Measurements from ENCODE around the gene PLK2. TPM values are rescaled to one million over a fixed set of nuclear protein-coding genes. Genes with fewer than 3 reads are reported as not detected.

PLK2 gene
- total and polyA plus RNA-seq, 2 of the 8 experiments (the other 6 are each of a cell fraction or from before 2014, with no cell fraction given): 5.8 to 20.6 TPM

DNA sequence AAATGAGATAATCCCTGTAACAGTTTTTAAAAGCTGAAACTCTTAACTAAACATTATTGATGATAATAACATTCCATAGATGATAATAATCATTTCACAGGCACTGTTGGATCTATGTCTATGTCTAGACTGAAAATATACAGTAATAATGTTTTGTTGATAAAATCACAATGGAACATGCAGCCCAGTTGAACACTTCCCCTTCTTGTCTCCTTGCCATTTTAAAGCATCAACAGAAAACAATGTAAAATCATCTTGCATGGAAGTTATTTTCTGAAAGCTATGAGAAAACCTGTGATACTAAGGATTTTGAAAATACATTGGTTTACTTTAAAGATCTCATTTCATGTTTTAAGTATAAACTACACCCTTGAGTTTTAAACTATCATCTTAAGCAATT, 33.3 kb upstream of the PLK2 start:
- Histone ChIP-seq H3K79me2 (ENCODE audit: control insufficient read depth in 1 of 2, insufficient read depth in 2 of 2, low read length in 2 of 2) (no peaks in the 10 kb centered on the region), H3K18ac (ENCODE audit: extremely low read depth, low read length) (no peak overlapping the region), H2BK12ac (ENCODE audit: low read depth, low read length) (no peak overlapping the region), H3K4me3 (ENCODE audit: extremely low read depth in 1 of 4, insufficient read depth in 2 of 4, low read depth in 3 of 4, low read length in 4 of 4) (no peak overlapping the region), H2AFZ (ENCODE audit: low read length) (no peak overlapping the region), H3K4me2 (ENCODE audit: insufficient read depth in 1 of 2, low read depth in 2 of 2, low read length in 2 of 2) (no peak overlapping the region), H3K4ac (replicated peaks; ENCODE audit: insufficient read length, low read depth, low read length) (no peak overlapping the region), H3K23me2 (ENCODE audit: low read depth, low read length) (no peaks in the 10 kb centered on the region), H4K20me1 (replicated peaks in 1 of 2; ENCODE audit: control insufficient read depth in 1 of 2, insufficient read depth in 2 of 2, low read length in 2 of 2) (no peaks in the 10 kb centered on the region), H3K79me1 (ENCODE audit: low read depth, low read length) (no peaks in the 10 kb centered on the region), H3K9ac (replicated peaks in 1 of 4; ENCODE audit: extremely low read depth in 1 of 4, low read depth in 3 of 4, low read length in 3 of 4) (no peak overlapping the region), H3K27me3 (replicated peaks in 1 of 4; ENCODE audit: control insufficient read depth in 3 of 4, extremely low read depth in 1 of 4, insufficient read depth in 3 of 4, low read length in 3 of 4) (no peaks in the 10 kb centered on the region), H2BK20ac (ENCODE audit: low read length) (no peak overlapping the region), H4K91ac (replicated peaks; ENCODE audit: insufficient read length, low read length) (no peak overlapping the region), H2BK5ac (ENCODE audit: low read depth, low read length) (no peak overlapping the region), H3K14ac (ENCODE audit: insufficient read length) (no peak overlapping the region), H4K5ac (ENCODE audit: insufficient read length, low read depth, low read length) (no peak overlapping the region), H3K27ac (ENCODE audit: low read depth, low read length) (no peak overlapping the region), H3K9me3 (ENCODE audit: insufficient read depth in 2 of 2, low read depth in 1 of 2, low read length in 1 of 2) (no peaks in the 10 kb centered on the region), H2BK120ac (replicated peaks; ENCODE audit: low read depth, low read length) (no peak overlapping the region), H2BK15ac (ENCODE audit: low read length) (no peak overlapping the region), H3K23ac (ENCODE audit: insufficient read length) (no peak overlapping the region), H3K36me3 (ENCODE audit: control insufficient read depth in 2 of 4, insufficient read depth in 4 of 4, low read length in 3 of 4) (no peaks in the 10 kb centered on the region), H4K8ac (ENCODE audit: extremely low read depth, insufficient read depth, low read length) (no peak overlapping the region), H3K56ac (replicated peaks; ENCODE audit: insufficient read length, low read depth, low read length) (no peak overlapping the region), H2AK5ac (ENCODE audit: low read depth, low read length) (no peak overlapping the region), H3K4me1 (replicated peaks in 1 of 4; ENCODE audit: control insufficient read depth in 3 of 4, insufficient read depth in 4 of 4, low read length in 3 of 4) (peaks cover 2 to 11% (median 5%) of the 10 kb centered on the region in 4 experiments; a peak in 6 of 7 replicates)
- ChIA-PET POLR2A (ENCODE audit: partially characterized antibody) (no interaction called here), CTCF (ENCODE audit: partially characterized antibody) (interaction anchor here (0.8 kb wide), 1 partner anchor 39 kb away, joined by 3 read pairs; no protein-coding TSS in a partner anchor)
- TF ChIP-seq HDAC2 (IDR thresholded peaks at IDR 0.05; ENCODE audit: borderline replicate concordance in 1 of 2, low read depth in 2 of 2, low read length in 2 of 2) (no peak), KDM4A (IDR thresholded peaks at IDR 0.05; ENCODE audit: low read depth, low read length, severe bottlenecking) (no peak), NANOG (IDR thresholded peaks at IDR 0.05; ENCODE audit: insufficient read depth, low read depth, low read length, poor library complexity, severe bottlenecking) (no peak), KDM1A (IDR thresholded peaks at IDR 0.05; ENCODE audit: borderline replicate concordance, low read length) (no peak), TEAD4 (IDR thresholded peaks at IDR 0.05; ENCODE audit: low read depth, low read length) (no peak), CTBP2 (IDR thresholded peaks at IDR 0.05; ENCODE audit: borderline replicate concordance, insufficient read depth, insufficient read length, low read length) (no peak), SIN3A (conservative IDR thresholded peaks at IDR 0.05 in 1 of 2, IDR thresholded peaks at IDR 0.05 in 1 of 2; ENCODE audit: low read depth in 1 of 2, low read length in 2 of 2) (no peak), EGR1 (IDR thresholded peaks at IDR 0.05; ENCODE audit: borderline replicate concordance, low read depth, low read length) (no peak), MAFK (IDR thresholded peaks at IDR 0.05; ENCODE audit: low read depth, low read length) (no peak), SIRT6 (IDR thresholded peaks at IDR 0.05; ENCODE audit: low read length) (no peak), SP4 (IDR thresholded peaks at IDR 0.05; ENCODE audit: low read length) (no peak)
- TF ChIP-seq, protein P1, sequence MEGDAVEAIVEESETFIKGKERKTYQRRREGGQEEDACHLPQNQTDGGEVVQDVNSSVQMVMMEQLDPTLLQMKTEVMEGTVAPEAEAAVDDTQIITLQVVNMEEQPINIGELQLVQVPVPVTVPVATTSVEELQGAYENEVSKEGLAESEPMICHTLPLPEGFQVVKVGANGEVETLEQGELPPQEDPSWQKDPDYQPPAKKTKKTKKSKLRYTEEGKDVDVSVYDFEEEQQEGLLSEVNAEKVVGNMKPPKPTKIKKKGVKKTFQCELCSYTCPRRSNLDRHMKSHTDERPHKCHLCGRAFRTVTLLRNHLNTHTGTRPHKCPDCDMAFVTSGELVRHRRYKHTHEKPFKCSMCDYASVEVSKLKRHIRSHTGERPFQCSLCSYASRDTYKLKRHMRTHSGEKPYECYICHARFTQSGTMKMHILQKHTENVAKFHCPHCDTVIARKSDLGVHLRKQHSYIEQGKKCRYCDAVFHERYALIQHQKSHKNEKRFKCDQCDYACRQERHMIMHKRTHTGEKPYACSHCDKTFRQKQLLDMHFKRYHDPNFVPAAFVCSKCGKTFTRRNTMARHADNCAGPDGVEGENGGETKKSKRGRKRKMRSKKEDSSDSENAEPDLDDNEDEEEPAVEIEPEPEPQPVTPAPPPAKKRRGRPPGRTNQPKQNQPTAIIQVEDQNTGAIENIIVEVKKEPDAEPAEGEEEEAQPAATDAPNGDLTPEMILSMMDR (IDR thresholded peaks at IDR 0.05; ENCODE audit: control extremely low read depth in 1 of 3, insufficient read depth in 1 of 3, low read depth in 1 of 3, low read length in 3 of 3): no peak
- FAIRE-seq (no peak), DNase-seq (ENCODE audit: low read depth in 1 of 2, low spot score in 2 of 2) (no peak)
